Measurements from ENCODE around the gene NRXN3.

Gene NRXN3

DNA sequence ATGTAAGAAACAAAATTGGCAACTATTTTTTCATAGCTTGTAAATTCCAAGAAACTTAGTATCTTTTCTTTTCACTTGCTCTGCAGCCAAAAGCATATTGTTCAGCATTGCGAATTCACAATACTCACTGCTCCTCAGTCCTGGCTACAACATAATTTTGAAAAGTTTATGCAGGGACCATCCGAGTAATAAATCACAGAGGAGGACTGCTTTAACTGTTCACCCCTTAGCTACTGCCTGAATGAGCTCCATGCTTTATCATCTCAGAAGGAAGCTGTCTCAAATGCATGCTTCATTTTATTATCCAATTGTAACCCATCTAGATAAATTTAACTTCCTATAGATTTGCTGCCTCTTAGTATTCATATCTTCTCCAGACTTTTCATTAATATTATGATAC lies 1213.3 kb downstream of the NRXN3 start:
- TF ChIP-seq, protein P1, sequence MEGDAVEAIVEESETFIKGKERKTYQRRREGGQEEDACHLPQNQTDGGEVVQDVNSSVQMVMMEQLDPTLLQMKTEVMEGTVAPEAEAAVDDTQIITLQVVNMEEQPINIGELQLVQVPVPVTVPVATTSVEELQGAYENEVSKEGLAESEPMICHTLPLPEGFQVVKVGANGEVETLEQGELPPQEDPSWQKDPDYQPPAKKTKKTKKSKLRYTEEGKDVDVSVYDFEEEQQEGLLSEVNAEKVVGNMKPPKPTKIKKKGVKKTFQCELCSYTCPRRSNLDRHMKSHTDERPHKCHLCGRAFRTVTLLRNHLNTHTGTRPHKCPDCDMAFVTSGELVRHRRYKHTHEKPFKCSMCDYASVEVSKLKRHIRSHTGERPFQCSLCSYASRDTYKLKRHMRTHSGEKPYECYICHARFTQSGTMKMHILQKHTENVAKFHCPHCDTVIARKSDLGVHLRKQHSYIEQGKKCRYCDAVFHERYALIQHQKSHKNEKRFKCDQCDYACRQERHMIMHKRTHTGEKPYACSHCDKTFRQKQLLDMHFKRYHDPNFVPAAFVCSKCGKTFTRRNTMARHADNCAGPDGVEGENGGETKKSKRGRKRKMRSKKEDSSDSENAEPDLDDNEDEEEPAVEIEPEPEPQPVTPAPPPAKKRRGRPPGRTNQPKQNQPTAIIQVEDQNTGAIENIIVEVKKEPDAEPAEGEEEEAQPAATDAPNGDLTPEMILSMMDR (IDR thresholded peaks at IDR 0.05; ENCODE audit: borderline replicate concordance, control extremely low read depth, extremely low read depth, insufficient read depth, missing control alignments), result no peak
- DNase-seq (ENCODE audit: low spot score), result no peak
- in situ Hi-C loops (cut with MboI; ENCODE audit: low sequenced_read_pairs, unreplicated experiment), result no loop called here

DNA sequence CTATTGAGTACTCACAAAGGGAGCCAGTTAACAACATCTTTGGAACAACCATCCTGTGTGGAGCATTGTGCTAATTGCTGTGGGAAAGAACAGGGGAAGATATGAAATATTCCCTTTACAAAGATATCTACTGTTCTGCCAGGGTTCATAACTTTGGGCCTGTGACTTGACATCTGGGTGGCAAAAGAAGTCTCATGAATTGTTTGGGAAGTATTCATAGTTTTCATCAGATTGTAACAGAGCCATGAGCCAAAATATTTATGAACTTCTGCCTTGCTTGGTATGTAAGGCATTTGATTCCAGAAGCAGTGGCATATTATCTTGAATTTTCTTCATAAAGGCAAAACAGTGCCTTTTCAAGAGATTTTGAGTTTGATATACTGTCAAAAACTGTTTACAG lies 1224.9 kb downstream of the NRXN3 start:
- TF ChIP-seq, protein P1 (IDR thresholded peaks at IDR 0.05; ENCODE audit: borderline replicate concordance, control extremely low read depth, extremely low read depth, insufficient read depth, missing control alignments), result no peak
- DNase-seq (ENCODE audit: low spot score), result no peak
- in situ Hi-C loops (cut with MboI; ENCODE audit: low sequenced_read_pairs, unreplicated experiment), result no loop called here

DNA sequence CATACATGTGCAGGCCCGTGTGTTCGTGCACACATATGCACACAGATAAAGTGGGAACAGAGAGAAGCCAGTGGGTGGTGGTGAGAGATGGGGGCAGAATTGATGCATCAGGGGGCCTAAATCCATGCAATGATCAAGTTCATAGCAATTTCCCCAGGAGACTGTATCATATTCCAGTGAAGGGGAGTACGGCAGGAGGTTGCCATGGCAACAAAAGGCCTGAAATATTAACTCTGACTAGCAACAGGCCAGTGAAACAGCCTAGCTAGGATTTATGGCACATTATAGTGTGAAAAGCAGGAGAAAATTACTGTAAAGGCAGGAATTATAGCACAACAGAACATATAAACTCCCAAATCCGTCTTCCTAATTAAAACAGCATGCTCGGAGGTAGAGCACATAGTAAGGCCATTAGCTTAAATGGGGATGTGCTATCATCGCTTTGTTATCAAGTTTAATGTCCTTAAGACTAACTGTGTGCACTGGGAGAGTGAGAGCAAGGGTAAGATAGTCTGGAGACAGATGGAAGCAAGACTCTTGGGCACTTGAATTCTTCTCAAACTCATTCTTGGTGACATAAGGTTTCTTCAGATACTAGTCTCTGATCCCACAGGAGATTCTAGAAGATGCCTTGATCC lies 1234.8 kb downstream of the NRXN3 start:
- DNase-seq (ENCODE audit: low spot score), result no peak
- in situ Hi-C loops (cut with MboI; ENCODE audit: low sequenced_read_pairs, unreplicated experiment), result no loop called here
- TF ChIP-seq, protein P1 (IDR thresholded peaks at IDR 0.05; ENCODE audit: borderline replicate concordance, control extremely low read depth, extremely low read depth, insufficient read depth, missing control alignments), result no peak

DNA sequence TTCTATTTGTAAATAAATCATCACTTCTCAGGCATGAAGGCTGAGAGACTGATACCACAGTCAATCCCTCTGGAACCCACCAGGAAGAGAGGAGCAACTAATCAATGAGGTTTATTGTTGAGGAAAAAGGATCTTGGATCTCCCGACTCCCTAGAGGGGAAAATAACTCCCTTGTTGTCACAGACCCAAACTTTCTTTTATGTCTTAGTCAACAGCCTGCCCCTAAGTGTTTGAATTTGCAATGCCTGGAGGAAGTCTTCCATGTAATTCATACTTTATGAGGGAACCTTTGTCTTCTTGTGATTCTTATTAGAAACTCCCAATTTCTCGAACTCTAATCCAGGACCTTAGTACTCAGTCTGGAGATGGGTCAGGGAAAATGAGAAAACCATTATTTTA lies 1235.3 kb downstream of the NRXN3 start:
- no peak for DNase-seq (ENCODE audit: low spot score)
- TF ChIP-seq, protein P1 (IDR thresholded peaks at IDR 0.05; ENCODE audit: borderline replicate concordance, control extremely low read depth, extremely low read depth, insufficient read depth, missing control alignments), result no peak
- in situ Hi-C loops (cut with MboI; ENCODE audit: low sequenced_read_pairs, unreplicated experiment), result no loop called here

DNA sequence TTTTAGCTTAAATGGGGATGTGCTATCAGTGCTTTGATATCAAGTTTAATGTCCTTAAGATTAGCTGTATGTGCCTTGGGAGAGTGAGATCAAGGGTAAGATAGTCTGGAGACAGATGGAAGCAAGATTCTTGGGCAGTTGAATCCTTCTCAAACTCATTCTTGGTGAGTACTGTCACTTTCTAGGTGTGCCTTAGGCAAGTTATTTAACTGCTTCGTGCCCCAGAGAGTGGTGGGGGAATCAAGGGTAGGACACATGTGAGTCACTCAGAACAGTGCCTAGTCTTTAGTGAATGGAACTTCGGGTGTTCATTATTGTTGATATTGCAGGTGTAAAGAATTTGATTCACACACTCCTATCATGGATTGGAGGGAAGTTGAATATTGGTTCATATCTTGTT lies 1237.4 kb downstream of the NRXN3 start:
- TF ChIP-seq, protein P1 (IDR thresholded peaks at IDR 0.05; ENCODE audit: borderline replicate concordance, control extremely low read depth, extremely low read depth, insufficient read depth, missing control alignments), result no peak
- in situ Hi-C loops (cut with MboI; ENCODE audit: low sequenced_read_pairs, unreplicated experiment), result no loop called here

DNA sequence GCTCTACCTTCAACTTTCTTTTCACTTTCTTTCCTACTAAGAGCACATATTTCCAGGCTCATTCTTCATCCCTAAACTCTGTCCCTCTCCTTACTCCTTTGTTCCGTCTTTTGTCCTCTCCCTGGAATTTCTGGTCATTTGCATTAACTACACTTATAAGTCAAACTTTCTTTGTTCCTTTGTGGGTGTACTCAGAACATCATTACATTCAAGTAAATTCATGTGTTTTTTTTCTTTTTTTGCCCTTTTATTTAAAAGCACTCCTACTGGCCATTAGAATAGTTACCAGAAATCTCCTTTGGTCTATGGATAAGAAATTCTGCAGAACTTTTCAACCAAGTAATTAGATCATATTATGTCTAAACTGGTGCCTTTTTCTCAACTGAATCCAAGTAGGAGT lies 1238.5 kb downstream of the NRXN3 start:
- TF ChIP-seq, protein P1 (IDR thresholded peaks at IDR 0.05; ENCODE audit: borderline replicate concordance, control extremely low read depth, extremely low read depth, insufficient read depth, missing control alignments), result no peak
- DNase-seq (ENCODE audit: low spot score), result no peak
- in situ Hi-C loops (cut with MboI; ENCODE audit: low sequenced_read_pairs, unreplicated experiment), result no loop called here

More for the DNA sequence above, 1237.4 kb downstream of the NRXN3 start:
- DNase-seq (ENCODE audit: low spot score), result no peak
